ENCODE results near the gene PGAM5.
"Not testable (repeated sequence)": the region's sequence is repeated elsewhere in the genome, so short reads cannot be mapped to it uniquely, and the experiment has no call there.

The PGAM5 gene

GRCh38 chr12:132689227-132689626 is 21.4 kb upstream of the PGAM5 start:
- no peak for DNase-seq

GRCh38 chr12:132690112-132690511 is 20.5 kb upstream of the PGAM5 start:
- DNase-seq = no peak

DNA sequence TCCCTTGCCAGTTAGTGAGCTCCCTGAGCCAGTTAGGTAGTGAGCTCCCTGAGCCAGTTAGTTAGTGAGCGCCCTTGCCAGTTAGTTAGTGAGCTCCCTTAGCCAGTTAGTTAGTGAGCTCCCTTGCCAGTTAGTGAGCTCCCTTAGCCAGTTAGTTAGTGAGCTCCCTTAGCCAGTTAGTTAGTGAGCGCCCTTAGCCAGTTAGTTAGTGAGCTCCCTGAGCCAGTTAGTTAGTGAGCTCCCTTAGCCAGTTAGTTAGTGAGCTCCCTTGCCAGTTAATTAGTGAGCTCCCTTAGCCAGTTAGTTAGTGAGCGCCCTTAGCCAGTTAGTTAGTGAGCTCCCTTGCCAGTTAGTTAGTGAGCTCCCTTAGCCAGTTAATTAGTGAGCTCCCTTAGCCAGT is 18.6 kb upstream of the PGAM5 start:
- DNase-seq = not testable (repeated sequence)

DNA sequence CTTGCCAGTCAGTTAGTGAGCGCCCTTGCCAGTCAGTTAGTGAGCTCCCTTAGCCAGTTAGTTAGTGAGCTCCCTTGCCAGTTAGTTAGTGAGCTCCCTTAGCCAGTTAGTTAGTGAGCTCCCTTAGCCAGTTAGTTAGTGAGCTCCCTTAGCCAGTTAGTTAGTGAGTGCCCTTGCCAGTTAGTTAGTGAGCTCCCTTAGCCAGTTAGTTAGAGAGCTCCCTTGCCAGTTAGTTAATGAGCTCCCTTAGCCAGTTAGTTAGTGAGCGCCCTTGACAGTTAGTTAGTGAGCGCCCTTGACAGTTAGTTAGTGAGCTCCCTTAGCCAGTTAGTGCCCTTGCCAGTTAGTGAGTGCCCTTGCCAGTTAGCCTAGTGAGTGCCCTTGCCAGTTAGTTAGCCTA is 15.8 kb upstream of the PGAM5 start:
- not testable (repeated sequence) for DNase-seq

DNA sequence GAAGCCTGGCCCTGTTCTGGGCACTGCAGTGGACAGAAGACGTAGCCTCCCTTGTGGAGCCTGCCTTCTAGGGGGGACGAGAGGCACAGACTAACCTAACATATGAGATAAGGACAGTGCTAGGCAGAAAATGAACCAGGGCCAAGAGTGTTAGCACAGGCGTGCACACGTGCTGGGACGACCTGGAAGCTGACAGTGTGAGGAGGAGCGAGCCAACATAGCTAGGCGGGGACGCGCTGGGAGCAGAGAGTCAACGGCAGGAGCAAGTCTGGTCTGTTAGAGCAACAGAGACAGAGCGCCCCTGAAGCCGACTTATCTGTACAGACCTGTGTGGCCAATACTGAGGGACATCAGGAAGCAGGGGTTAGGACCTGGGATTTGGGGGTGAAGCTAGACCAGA is 15.2 kb upstream of the PGAM5 start:
- no peak for DNase-seq

GRCh38 chr12:132698341-132698740 is 12.3 kb upstream of the PGAM5 start:
- DNase-seq = no peak

- DNase-seq = no peak
Measured at GRCh38 chr12:132700212-132700822, 10.3 kb upstream of the PGAM5 start.

- no peak for DNase-seq
Measured at GRCh38 chr12:132702640-132703039, 8.0 kb upstream of the PGAM5 start.

GRCh38 chr12:132703641-132704040 is 7.0 kb upstream of the PGAM5 start:
- no peak for DNase-seq

DNA sequence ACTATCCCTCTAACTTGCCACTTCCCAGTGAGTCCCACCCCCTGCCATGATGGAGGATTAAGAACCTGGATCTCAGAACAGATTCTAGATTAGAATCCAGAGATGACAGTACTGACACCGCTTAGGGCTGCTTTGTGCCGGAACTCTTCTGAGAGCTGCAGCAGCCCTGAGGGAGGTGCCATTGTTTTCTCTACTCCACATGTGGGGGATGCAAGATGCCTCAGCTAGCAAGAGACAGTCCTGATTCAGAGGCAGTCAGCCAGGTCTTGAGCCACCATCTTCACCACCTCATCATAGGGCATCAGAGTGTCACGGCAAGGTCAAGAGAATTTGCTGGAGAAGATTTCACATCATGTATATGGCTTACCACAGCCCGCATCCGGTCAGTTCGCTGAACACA is 3.4 kb upstream of the PGAM5 start:
- DNase-seq = no peak

GRCh38 chr12:132708150-132708549 is 2.5 kb upstream of the PGAM5 start:
- no peak for DNase-seq

DNA sequence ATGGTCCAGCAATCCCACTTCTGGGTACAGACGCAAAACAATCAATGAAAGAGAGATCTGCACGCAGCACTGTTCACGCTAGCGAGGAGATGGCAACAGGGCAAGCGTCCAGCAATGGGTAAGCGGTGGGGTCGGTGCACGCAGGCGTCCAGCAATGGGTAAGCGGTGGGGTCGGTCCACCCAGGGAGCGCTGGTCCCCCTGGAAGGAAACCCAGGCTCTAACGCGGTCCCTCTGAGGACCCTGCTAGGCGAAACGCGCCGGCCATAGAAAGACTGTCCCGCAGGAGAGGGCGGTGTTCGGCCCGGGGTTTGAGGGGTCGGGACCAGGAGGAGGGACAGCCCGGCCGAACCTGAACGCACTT is 618 bp upstream of the PGAM5 start:
- DNase-seq = peak; percentile 5

DNA sequence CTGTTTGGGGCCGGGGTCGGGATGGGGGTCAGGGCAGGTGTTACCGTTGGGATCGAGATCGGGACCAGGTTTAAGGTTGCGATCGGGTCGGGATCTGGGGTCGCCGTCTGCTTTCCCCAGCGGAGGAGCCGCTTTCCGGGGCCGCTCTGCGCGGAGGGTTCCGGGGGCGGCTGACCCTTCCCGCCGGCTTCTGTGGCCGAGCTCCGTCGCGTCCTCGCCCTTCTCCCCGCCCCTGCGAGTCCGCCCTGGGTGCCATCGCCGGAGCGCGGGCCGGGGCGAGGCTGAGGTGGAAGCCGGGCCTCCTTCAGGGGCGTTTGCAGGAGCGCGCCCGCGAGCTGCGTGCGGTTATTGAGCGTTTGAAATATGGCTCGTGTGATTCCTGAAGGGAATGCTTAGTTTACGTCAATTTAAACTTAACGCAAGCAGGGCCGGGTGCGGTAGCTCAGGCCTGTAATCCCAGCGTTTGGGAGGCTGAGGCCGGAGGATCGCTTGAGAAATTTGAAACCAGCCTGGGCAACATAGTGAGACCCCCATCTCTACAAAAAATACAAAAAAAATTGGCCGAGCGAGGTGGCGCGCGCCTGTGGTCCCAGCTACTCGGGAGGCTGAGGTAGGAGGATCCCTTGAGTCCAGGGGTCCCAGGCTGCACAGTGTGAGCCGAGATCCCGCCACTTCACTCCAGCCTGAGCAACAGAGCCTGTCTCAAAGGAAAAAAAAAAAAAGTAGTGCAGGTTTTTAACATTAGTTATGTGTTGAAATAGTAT is 620 bp downstream of the PGAM5 start:
- DNase-seq = peak; percentile 11

- DNase-seq = no peak
Measured at GRCh38 chr12:132713123-132713522, 2.5 kb downstream of the PGAM5 start.

DNA sequence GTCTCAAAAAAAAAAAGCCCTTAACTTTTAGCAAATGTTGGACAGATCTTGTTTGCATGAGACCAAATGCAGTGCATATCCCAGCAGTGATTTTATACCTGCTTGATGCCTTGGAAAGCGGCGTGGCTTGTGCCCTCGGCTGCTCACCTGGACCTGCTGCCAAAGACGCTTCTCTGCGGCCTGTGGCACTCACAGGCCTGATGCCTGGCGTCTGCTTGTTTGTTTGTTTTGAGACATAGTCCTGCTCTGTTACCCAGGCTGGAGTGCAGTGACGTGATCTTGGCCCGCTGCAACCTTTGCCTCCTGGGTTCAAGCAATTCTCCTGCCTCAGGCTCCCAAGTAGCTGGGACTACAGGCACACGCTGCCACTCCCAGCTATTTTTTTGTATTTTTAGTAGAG is 5.2 kb downstream of the PGAM5 start:
- no peak for DNase-seq

DNA sequence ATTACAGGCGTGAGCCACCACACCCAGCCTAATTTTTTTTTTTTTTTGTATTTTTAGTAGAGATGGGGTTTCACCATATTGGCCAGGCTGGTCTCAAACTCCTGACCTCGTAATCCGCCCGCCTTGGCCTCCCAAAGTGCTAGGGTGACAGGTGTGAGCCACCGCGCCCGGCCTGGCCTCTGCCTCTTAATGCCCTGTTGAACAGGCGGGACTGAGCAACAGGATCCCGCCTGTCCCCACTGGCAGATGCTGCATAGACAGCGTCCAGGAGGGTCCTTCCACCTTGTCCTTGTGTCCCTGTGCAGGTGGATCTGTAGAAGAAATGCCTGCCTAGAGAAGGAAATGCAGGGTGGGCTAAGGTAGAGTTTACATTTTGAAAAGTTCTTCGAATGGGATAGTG is 5.7 kb downstream of the PGAM5 start:
- no peak for DNase-seq

GRCh38 chr12:132717011-132717410 is 6.4 kb downstream of the PGAM5 start:
- DNase-seq = no peak

DNA sequence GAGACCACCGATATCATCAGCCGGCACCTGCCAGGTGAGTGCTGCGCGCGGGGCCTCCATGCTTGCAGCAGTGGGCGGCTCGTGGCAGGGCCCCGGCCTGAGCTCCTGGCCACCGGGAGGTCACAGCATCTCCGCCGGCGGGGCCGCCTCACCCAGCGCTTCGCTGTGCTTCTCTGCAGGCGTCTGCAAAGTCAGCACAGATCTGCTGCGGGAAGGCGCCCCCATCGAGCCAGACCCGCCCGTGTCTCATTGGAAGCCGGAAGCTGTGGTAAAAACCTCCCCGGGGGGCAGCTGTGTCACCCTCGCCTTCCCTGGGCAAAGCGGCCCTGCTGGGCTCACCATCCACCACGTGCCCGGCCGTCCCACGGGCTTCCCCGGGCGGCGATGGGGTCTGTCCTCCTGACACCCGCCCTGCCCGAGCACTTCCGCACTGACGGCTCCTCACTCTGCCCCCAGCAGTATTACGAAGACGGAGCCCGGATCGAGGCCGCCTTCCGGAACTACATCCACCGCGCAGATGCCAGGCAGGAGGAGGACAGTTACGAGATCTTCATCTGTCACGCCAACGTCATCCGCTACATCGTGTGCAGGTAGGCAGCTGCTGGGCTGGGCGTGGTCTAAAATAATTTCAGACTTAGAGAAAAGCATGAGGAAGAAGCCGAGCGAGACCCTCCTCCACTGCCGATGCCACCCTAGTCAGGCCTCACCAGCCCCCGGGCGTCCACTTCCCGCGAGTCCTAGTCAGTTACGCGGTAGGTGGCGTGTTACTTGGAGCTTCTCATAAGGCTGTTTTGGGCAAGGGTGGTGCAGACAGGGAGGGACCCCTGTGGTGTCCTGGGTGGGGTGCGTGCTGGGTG is 7.1 kb downstream of the PGAM5 start:
- DNase-seq = no peak

GRCh38 chr12:132718644-132719043 is 8.0 kb downstream of the PGAM5 start:
- no peak for DNase-seq

GRCh38 chr12:132719141-132719953 is 8.7 kb downstream of the PGAM5 start:
- no peak for DNase-seq

DNA sequence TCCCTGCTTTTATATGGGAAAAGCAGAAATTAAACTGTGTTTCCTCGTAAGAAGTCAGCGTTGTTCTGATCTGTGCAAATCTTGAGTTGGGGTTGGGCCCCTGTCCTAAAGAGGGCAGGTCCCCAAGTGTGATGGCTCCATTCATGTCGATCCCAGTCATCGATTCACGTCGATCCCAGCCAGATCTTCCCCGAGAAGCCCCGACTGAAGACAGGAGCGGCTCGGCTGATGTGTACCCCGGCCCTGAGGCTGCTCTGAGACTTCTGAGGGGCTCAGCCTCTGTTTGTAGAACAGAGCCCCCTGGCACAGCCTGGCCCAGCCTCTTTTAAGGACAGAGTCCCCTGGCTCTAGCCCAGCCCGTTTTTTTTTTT is 9.3 kb downstream of the PGAM5 start:
- no peak for DNase-seq

DNA sequence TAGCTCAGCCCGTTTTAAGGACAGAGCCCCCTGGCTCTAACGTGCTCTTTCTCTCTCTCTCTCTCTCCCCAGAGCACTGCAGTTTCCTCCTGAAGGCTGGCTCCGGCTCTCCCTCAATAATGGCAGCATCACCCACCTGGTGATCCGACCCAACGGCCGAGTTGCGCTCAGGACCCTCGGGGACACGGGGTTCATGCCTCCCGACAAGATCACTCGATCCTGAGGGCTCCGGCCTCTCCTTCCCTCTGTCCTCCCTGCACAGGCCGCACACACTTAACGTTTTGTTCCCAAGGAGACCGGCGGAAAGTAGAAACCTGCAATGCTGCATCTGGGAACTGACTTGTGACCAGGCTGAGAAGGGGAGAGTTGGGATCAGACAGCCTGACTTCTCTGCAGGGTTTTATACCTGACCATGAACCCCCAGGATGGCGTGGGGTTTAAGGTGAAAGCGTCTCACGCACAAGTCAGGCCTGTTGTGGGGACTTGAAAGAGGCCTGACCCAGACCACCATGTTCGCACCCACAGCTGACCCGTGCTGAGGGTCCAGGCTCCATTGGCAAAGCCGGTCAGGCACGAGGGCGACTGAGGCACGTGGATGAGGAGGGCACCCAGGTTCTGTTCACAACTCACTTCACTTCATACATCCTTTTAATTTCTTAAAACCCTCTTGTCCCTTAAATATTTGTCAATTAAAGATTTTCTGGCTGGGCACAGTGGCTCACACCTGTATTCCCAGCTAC is 10.1 kb downstream of the PGAM5 start:
- DNase-seq = no peak
